ENCODE results near the gene PYDC1. TPM values are rescaled to one million over a fixed set of nuclear protein-coding genes. Genes with fewer than 3 reads are reported as not detected.

Gene PYDC1
- total RNA-seq, 4 donors from 2014 or later = not detected

- intact Hi-C loops (cut with DNase I; ENCODE audit: low total_unique reads) = no loop called here
- Histone ChIP-seq H3K36me3 (no peaks in the 10 kb centered on the region), H3K4me3 (no peak overlapping the region), H3K9me3 (no peaks in the 10 kb centered on the region), H3K4me1 (peaks cover 10 to 13% of the 10 kb centered on the region in 2 donors), H3K27ac (no peak overlapping the region), H3K27me3 (no peaks in the 10 kb centered on the region)
- TF ChIP-seq POLR2A (IDR thresholded peaks at IDR 0.05) = no peak
- TF ChIP-seq CTCF (IDR thresholded peaks at IDR 0.05) = no peak
- no peak for DNase-seq
These were observed 33.2 kb downstream of the PYDC1 start for GRCh38 chr16:31183432-31184428.

- H3K4me3 ChIP-seq = peak overlapping the region in 1 of 2 donors; percentile 78
- no peak overlapping the region for H3K27ac ChIP-seq
- H3K9me3 ChIP-seq = no peaks in the 10 kb centered on the region
- no peaks in the 10 kb centered on the region for H3K27me3 ChIP-seq
- H3K36me3 ChIP-seq = no peaks in the 10 kb centered on the region
- H3K4me1 ChIP-seq = peaks cover 10 to 13% of the 10 kb centered on the region in 2 donors
- TF ChIP-seq POLR2A (IDR thresholded peaks at IDR 0.05) (no peak), CTCF (IDR thresholded peaks at IDR 0.05) (no peak)
- DNase-seq = no peak
- intact Hi-C loops (cut with DNase I; ENCODE audit: low total_unique reads) = no loop called here
These were observed 34.5 kb downstream of the PYDC1 start for GRCh38 chr16:31182391-31182790.

- TF ChIP-seq POLR2A (IDR thresholded peaks at IDR 0.05) = no peak
- no peak for TF ChIP-seq CTCF (IDR thresholded peaks at IDR 0.05)
- Histone ChIP-seq H3K4me1 (peaks cover 10 to 13% of the 10 kb centered on the region in 2 donors), H3K9me3 (no peaks in the 10 kb centered on the region), H3K4me3 (peak overlapping the region; percentile 78 to 95), H3K27me3 (no peaks in the 10 kb centered on the region), H3K36me3 (no peaks in the 10 kb centered on the region), H3K27ac (peak overlapping the region; percentile 94 to 99)
- peak; percentile 38 to 43 for DNase-seq
- intact Hi-C loops (cut with DNase I; ENCODE audit: low total_unique reads) = no loop called here
These were observed 35.7 kb downstream of the PYDC1 start for GRCh38 chr16:31181102-31181830.

- DNase-seq = peak; percentile 91 to 92
- intact Hi-C loops (cut with DNase I; ENCODE audit: low total_unique reads) = no loop called here
- peaks cover 10 to 13% of the 10 kb centered on the region in 2 donors for H3K4me1 ChIP-seq
- TF ChIP-seq POLR2A (IDR thresholded peaks at IDR 0.05) = peak; percentile 90 to 98
- TF ChIP-seq CTCF (IDR thresholded peaks at IDR 0.05) = peak in 2 of 4 experiments; percentile 2 to 14
- no peaks in the 10 kb centered on the region for H3K27me3 ChIP-seq
- H3K27ac ChIP-seq = peak within 1 kb of the TSS; percentile 94 to 99
- H3K9me3 ChIP-seq = no peaks in the 10 kb centered on the region
- peak within 1 kb of the TSS; percentile 78 to 95 for H3K4me3 ChIP-seq
- no peaks in the 10 kb centered on the region for H3K36me3 ChIP-seq
These were observed 37.0 kb downstream of the PYDC1 start, which contains the start of gene FUS for GRCh38 chr16:31179747-31180459. FUS (plus strand) TSS chr16:31180139; CDS start chr16:31180215, 76 bp downstream.

Measured in uterus (tissue), 4 donors.